ENCODE measurements around the gene PLPPR1. TPM values are rescaled to one million over a fixed set of nuclear protein-coding genes. Genes with fewer than 3 reads are reported as not detected.
"Not testable (repeated sequence)": the region's sequence is repeated elsewhere in the genome, so short reads cannot be mapped to it uniquely, and the experiment has no call there.

The PLPPR1 gene
- total and polyA plus RNA-seq, 10 donors, result not detected

DNA sequence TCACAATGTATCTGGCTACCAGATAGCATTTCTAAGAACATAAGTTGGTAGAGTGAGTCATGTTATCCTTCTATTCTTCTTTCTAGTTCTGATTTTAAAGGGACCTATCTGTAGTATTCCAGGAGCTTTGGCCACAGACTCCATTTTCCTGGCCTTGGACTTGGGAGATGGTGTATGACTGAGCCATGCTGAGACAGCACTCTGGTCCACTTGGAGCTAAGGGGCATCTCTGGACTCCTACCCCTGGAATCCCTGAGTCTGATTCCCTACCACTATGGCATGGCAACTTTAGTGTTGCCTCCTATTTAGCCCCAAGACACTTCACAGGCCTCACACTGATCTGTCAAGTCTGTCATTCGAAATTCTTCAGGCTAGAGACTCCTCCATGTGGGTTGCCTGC is 297.5 kb downstream of the PLPPR1 start:
- intact Hi-C loops (cut with DNase I; ENCODE audit: low total_unique reads), result no loop called here
- no peak for DNase-seq
- 32 to 65% (median 47%) methylated on average over 1 of the region's 1 CpG for WGBS, 5 donors
- Histone ChIP-seq H3K4me1 (no peaks in the 10 kb centered on the region), H3K27me3 (replicated peaks in 1 of 7) (no peaks in the 10 kb centered on the region), H3K36me3 (no peaks in the 10 kb centered on the region), H3K9me3 (peaks cover 0 to 18% (median 8%) of the 10 kb centered on the region in 8 donors), H3K4me3 (no peak overlapping the region), H3K27ac (no peak overlapping the region)
- TF ChIP-seq POLR2A (IDR thresholded peaks at IDR 0.05) (no peak), POLR2AphosphoS5 (IDR thresholded peaks at IDR 0.05) (no peak)
- TF ChIP-seq, protein P1, sequence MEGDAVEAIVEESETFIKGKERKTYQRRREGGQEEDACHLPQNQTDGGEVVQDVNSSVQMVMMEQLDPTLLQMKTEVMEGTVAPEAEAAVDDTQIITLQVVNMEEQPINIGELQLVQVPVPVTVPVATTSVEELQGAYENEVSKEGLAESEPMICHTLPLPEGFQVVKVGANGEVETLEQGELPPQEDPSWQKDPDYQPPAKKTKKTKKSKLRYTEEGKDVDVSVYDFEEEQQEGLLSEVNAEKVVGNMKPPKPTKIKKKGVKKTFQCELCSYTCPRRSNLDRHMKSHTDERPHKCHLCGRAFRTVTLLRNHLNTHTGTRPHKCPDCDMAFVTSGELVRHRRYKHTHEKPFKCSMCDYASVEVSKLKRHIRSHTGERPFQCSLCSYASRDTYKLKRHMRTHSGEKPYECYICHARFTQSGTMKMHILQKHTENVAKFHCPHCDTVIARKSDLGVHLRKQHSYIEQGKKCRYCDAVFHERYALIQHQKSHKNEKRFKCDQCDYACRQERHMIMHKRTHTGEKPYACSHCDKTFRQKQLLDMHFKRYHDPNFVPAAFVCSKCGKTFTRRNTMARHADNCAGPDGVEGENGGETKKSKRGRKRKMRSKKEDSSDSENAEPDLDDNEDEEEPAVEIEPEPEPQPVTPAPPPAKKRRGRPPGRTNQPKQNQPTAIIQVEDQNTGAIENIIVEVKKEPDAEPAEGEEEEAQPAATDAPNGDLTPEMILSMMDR (IDR thresholded peaks at IDR 0.05 in 8 of 11, conservative IDR thresholded peaks at IDR 0.05 in 3 of 11), result no peak

DNA sequence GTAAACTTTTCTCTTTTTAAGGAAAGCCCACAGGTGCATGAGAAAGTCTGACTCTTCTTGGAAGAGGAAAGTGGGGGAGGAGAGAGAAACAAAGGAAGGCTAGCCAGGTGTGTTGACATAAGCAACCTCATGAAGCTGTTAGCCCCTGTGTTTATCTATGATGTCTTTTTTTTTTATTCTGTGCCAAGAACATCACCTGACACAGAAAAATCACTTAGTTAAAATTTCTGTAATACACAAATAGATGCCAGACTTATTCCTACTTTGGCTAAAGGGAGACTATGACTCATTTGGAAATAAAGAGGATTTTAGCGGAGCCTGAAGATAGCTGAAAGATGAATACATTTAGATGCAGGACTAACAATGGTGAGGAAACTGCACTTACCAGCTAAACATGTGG is 298.0 kb downstream of the PLPPR1 start:
- WGBS, 5 donors, result 93 to 100% (median 97%) methylated on average over 1 of the region's 1 CpG

DNA sequence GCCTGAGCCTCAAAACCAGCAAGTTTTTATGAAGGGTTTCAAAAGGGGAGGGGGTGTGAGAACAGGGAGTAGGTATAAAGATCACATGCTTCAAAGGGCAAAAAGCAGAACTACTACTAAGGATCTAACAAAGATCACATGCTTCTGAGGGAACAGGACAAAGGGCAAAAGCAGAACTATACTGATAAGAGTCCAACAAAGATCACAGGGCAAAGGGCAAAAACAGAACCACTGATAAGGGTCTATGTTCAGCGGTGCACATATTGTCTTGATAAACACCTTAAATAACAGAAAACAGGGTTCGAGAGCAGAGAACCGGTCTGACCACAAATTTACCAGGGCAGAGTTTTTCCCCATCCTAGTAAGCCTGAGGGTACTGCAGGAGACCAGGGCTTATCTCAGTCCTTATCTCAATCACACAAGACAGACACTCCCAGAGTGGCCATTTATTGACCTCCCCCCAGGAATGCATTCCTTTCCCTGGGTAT is 298.9 kb downstream of the PLPPR1 start:
- H3K27ac ChIP-seq; H3K4me1 ChIP-seq; intact Hi-C loops (cut with DNase I; ENCODE audit: low total_unique reads); H3K36me3 ChIP-seq; DNase-seq; H3K27me3 ChIP-seq (replicated peaks in 1 of 7); H3K4me3 ChIP-seq: not testable (repeated sequence)
- 72 to 82% (median 77%) methylated on average over 3 of the region's 3 CpGs for WGBS, 5 donors
- H3K9me3 ChIP-seq, result peaks cover 0 to 18% (median 8%) of the 10 kb centered on the region in 8 donors

More for the DNA sequence above, 298.0 kb downstream of the PLPPR1 start:
- Histone ChIP-seq H3K4me3 (no peak overlapping the region), H3K9me3 (peaks cover 0 to 18% (median 8%) of the 10 kb centered on the region in 8 donors), H3K27ac (no peak overlapping the region), H3K4me1 (no peaks in the 10 kb centered on the region), H3K27me3 (replicated peaks in 1 of 7) (no peaks in the 10 kb centered on the region), H3K36me3 (no peaks in the 10 kb centered on the region)
- TF ChIP-seq POLR2AphosphoS5 (IDR thresholded peaks at IDR 0.05), result no peak
- TF ChIP-seq POLR2A (IDR thresholded peaks at IDR 0.05), result no peak
- TF ChIP-seq, protein P1 (IDR thresholded peaks at IDR 0.05 in 8 of 11, conservative IDR thresholded peaks at IDR 0.05 in 3 of 11), result no peak
- DNase-seq, result no peak
- intact Hi-C loops (cut with DNase I; ENCODE audit: low total_unique reads), result no loop called here

DNA sequence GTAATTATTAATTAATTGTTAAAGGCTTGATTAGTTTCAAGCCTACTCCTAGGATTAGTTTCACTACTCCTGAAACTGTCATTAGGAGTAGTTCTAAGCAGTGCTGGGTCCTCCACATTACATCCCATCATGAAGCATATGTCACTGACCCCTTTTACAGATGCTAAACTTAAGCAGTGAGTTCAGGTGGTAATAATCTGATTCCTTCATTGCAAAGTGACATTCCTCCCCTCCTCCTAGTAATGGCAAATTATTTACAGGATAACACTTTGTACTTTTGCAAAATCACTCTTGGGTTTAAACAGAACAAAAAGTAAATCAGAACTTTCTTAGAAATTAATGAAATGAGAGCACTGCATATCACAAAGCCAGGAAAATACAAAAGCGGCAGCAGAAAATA is 303.8 kb downstream of the PLPPR1 start:
- 94 to 98% (median 96%) methylated on average over 1 of the region's 1 CpG for WGBS, 5 donors

More for the DNA sequence above, 303.8 kb downstream of the PLPPR1 start:
- TF ChIP-seq POLR2AphosphoS5 (IDR thresholded peaks at IDR 0.05) (no peak), POLR2A (IDR thresholded peaks at IDR 0.05) (no peak)
- TF ChIP-seq, protein P1 (IDR thresholded peaks at IDR 0.05 in 8 of 11, conservative IDR thresholded peaks at IDR 0.05 in 3 of 11), result no peak
- intact Hi-C loops (cut with DNase I; ENCODE audit: low total_unique reads), result no loop called here
- H3K4me3 ChIP-seq, result no peak overlapping the region
- H3K9me3 ChIP-seq, result peaks cover 0 to 10% (median 5%) of the 10 kb centered on the region in 8 donors
- DNase-seq, result no peak
- H3K4me1 ChIP-seq, result no peaks in the 10 kb centered on the region
- H3K27ac ChIP-seq, result no peak overlapping the region
- H3K36me3 ChIP-seq, result no peaks in the 10 kb centered on the region
- no peaks in the 10 kb centered on the region for H3K27me3 ChIP-seq (replicated peaks in 1 of 7)
